Right lobe of liver (tissue), 6 donors: Measurements from ENCODE around the gene CHTF8. TPM values are rescaled to one million over a fixed set of nuclear protein-coding genes. Genes with fewer than 3 reads are reported as not detected.

Experiments used
- ATAC-seq, 4 donors: fragments of 200-7000 bp; cut with Tn5 transposase; one replicate each; pipeline ENCODE4 v1.9.1; 2020; ENCODE audit warnings: mild to moderate bottlenecking in 4 of 4, moderate library complexity in 4 of 4
- DNase-seq, 3 donors: peaks; one replicate each; pipeline ENCODE4 v3.0.0-alpha.2; 2020
- H3K27ac ChIP-seq, 3 donors: fragments of 200-600 bp; one replicate each; pipeline ENCODE4 v1.8.0; 2022
- H3K27me3 ChIP-seq, 2 donors: fragments of 200-600 bp; one replicate each; pipeline ENCODE4 v1.8.0; 2022
- H3K36me3 ChIP-seq, 4 donors: fragments of 200-600 bp; sonication (generic) in 1 of 4; one replicate each; pipeline versions ENCODE4 v1.5.1 to v1.8.0; 2017 to 2022; ENCODE audit warnings: control low read depth in 1 of 4
- H3K4me1 ChIP-seq, 4 donors: fragments of 200-600 bp; sonication (generic) in 1 of 4; one replicate each; pipeline versions ENCODE4 v1.5.1 to v1.8.0; 2017 to 2022; ENCODE audit warnings: control low read depth in 1 of 4
- H3K4me3 ChIP-seq, 3 donors: fragments of 200-600 bp; one replicate each; pipeline ENCODE4 v1.8.0; 2022
- H3K9me3 ChIP-seq, 4 donors: fragments of 200-600 bp; sonication (generic) in 1 of 4; one replicate each; pipeline versions ENCODE4 v1.5.1 to v1.8.0; 2017 to 2022; ENCODE audit warnings: control low read depth in 1 of 4
- POLR2A ChIP-seq: fragments of 450-650 bp; IDR thresholded peaks from one replicate; pipeline ENCODE4 v1.6.1; 2017; ENCODE audit warnings: antibody characterized with exemption, mild to moderate bottlenecking
- WGBS: methylation state at CpG from one replicate; pipeline ENCODE4 v1.1.6; 2018; ENCODE audit warnings: low coverage, low lambda C conversion rate; ENCODE audit not compliant: insufficient coverage; ENCODE audit errors: missing lambda C conversion rate; 5-methylcytosine and 5-hydroxymethylcytosine counted together
- intact Hi-C, 2 donors: fragments of 100-400 bp; cut with DNase I; formaldehyde crosslinking; loops; one replicate each; pipeline versions ENCODE4 v1.11.2 to v1.14.1; 2022
- total RNA-seq, 6 experiments: library from RNA; depleted of rRNA in 2 of 6; stranded (reverse); fragments of >200 nt in 2 of 6; fragmentation: NEBNext Ultra II Directional in 3 of 6; extraction: Animal tissue kit (Norgen Biotek cat#: 25700) in 3 of 6; gene quantifications; one replicate each; pipeline versions ENCODE4 v1.1.0 to v1.2.4, GENCODE V29; 2016 to 2023
- TF ChIP-seq, protein P1 (sequence below), 4 donors: fragments of 200-600 bp in 3 of 4; fragments of 450-650 bp in 1 of 4; IDR thresholded peaks; one replicate each; pipeline versions ENCODE4 v1.5.1 to v1.8.0; 2016 to 2022; ENCODE audit warnings: antibody characterized with exemption in 4 of 4, mild to moderate bottlenecking in 2 of 4
- donor health status: DM: no; HTN: yes; CAD: no.
- donor health status: DM: no; HTN: no; CAD: no.
- donor health status: DM: no; HTN: no; CAD: no.
- donor health status: DM: no; HTN: yes; CAD: no.
- donor health status: DM: no; HTN: yes; CAD: no.

The CHTF8 gene
- total RNA-seq, 6 experiments from 2014 or later: 56.6 to 78.3 (median 65.4) TPM

DNA sequence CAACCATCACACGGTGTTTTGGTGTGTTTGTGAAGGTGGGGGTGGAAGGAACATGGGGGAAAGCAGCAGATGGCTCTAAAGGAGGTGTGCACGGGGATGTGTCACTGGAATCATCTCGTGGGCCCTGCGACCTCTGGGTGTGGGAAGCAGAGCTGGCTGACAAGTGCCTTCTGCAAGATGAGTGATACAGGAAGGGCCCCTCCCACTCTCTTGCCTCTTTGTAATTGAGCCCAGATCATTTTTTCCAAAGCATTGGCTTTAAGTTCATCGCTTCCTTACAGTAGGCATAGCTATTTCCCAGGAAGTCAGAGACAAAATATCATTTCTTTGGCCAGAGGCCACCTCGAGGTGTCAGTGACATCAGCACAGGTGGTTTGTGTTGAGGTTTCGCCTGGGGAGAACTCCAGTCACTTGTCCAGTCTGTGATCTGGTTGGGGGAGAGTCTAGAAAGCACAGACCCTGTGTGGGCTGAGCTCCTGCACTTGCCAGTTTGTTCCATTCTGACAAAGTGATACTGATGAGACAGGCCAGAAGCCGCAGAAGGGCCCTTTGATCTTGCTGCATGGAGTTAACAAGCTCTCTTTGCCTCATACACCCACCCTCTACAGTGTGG is 33.9 kb upstream of the CHTF8 start:
- no peak for TF ChIP-seq POLR2A
- TF ChIP-seq, protein P1, sequence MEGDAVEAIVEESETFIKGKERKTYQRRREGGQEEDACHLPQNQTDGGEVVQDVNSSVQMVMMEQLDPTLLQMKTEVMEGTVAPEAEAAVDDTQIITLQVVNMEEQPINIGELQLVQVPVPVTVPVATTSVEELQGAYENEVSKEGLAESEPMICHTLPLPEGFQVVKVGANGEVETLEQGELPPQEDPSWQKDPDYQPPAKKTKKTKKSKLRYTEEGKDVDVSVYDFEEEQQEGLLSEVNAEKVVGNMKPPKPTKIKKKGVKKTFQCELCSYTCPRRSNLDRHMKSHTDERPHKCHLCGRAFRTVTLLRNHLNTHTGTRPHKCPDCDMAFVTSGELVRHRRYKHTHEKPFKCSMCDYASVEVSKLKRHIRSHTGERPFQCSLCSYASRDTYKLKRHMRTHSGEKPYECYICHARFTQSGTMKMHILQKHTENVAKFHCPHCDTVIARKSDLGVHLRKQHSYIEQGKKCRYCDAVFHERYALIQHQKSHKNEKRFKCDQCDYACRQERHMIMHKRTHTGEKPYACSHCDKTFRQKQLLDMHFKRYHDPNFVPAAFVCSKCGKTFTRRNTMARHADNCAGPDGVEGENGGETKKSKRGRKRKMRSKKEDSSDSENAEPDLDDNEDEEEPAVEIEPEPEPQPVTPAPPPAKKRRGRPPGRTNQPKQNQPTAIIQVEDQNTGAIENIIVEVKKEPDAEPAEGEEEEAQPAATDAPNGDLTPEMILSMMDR (IDR thresholded peaks at IDR 0.05): no peak
- ATAC-seq: no peak
- 70% methylated on average over 3 of the region's 8 CpGs for WGBS
- no peak for DNase-seq
- H3K9me3 ChIP-seq: no peaks in the 10 kb centered on the region
- no peak overlapping the region for H3K27ac ChIP-seq
- intact Hi-C loops: no loop called here
- no peaks in the 10 kb centered on the region for H3K27me3 ChIP-seq
- no peak overlapping the region for H3K4me3 ChIP-seq
- H3K4me1 ChIP-seq: no peaks in the 10 kb centered on the region
- H3K36me3 ChIP-seq: peaks cover 0 to 64% (median 14%) of the 10 kb centered on the region in 4 donors

DNA sequence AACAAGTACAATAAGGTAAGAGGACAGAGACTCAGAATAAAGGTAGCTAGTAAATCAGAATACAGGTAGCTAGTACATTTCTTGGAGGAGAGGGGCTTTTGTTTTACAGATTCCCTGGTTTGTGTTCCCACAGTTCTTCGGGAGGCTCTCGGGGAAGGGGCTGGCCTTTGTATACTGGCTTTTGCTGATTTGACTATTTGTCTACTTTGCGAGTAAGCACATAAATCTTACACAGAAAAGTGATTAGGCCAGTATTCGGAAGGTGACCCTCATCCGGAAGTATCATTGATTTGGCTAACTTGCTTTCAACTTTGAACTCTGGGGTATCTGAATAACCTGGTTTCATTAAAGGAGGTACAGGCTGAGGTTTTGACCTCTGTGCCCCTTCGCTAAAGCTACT is 33.2 kb upstream of the CHTF8 start:
- ATAC-seq: no peak
- Histone ChIP-seq H3K27me3 (no peaks in the 10 kb centered on the region), H3K27ac (no peak overlapping the region), H3K9me3 (no peaks in the 10 kb centered on the region), H3K4me1 (no peaks in the 10 kb centered on the region), H3K36me3 (peaks cover 0 to 69% (median 14%) of the 10 kb centered on the region in 4 donors), H3K4me3 (no peak overlapping the region)
- TF ChIP-seq, protein P1 (IDR thresholded peaks at IDR 0.05): no peak
- no peak for TF ChIP-seq POLR2A
- WGBS: 64% methylated on average over 4 of the region's 6 CpGs
- DNase-seq: no peak
- intact Hi-C loops: no loop called here

DNA sequence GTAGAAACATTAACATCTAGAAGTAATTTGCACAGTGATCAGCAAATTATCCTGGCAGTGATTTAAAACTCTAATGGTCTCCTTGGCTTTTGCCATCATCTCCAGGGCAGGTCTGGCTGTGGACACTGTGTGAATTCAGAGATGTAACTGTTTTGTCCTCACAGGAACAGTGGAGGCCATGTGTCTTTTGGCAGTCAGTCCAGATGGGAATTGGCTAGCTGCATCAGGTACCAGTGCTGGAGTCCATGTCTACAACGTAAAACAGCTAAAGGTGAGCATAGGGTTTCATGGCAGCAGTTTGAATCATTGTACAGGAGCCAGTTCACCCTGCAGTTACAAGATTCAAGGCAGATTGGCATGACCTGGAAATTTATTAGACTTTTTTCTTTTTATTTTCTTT is 27.8 kb upstream of the CHTF8 start:
- TF ChIP-seq POLR2A: no peak
- TF ChIP-seq, protein P1 (IDR thresholded peaks at IDR 0.05): no peak
- Histone ChIP-seq H3K27ac (no peak overlapping the region), H3K36me3 (peaks cover 0 to 62% (median 18%) of the 10 kb centered on the region in 4 donors), H3K4me3 (no peak overlapping the region), H3K4me1 (no peaks in the 10 kb centered on the region), H3K27me3 (no peaks in the 10 kb centered on the region), H3K9me3 (no peaks in the 10 kb centered on the region)
- ATAC-seq: no peak
- intact Hi-C loops: no loop called here
- WGBS: 100% methylated on average over 1 of the region's 1 CpG
- no peak for DNase-seq

DNA sequence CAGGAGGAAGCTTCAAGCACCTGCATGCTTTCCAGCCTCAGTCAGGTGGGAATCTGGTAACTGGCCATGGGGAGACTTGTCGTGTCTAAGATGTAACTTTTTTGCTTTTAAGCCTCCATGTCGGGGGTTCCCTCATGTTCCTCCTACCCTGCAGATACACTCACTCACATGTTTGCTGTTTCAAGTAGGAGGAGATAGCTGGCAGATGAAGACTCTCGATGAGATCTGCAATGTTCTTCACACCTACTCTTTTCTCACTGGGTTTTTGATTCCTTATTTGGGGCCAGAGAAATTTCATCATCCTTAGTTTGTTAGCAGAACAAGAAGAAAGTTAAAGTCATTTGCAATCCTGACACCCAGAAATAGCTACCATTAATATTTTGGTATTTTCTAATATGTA is 24.8 kb upstream of the CHTF8 start:
- TF ChIP-seq, protein P1 (IDR thresholded peaks at IDR 0.05): no peak
- no peak for TF ChIP-seq POLR2A
- H3K27me3 ChIP-seq: no peaks in the 10 kb centered on the region
- H3K4me1 ChIP-seq: no peaks in the 10 kb centered on the region
- WGBS: 80% methylated on average over 1 of the region's 3 CpGs
- H3K36me3 ChIP-seq: peaks cover 0 to 70% (median 23%) of the 10 kb centered on the region in 4 donors
- ATAC-seq: no peak
- intact Hi-C loops: loop anchor here in 1 of 2 donors (10.0 kb wide), 1 partner anchor 138 kb away; no protein-coding TSS in a partner anchor
- DNase-seq: no peak
- H3K4me3 ChIP-seq: no peak overlapping the region
- H3K27ac ChIP-seq: no peak overlapping the region
- no peaks in the 10 kb centered on the region for H3K9me3 ChIP-seq
